HUES48 (cell line): ENCODE data around the gene ICOS.
"Not testable (repeated sequence)": the region's sequence is repeated elsewhere in the genome, so short reads cannot be mapped to it uniquely, and the experiment has no call there.

Experiments
- H3K27ac ChIP-seq: one replicate; pipeline ENCODE4 v1.7.0; 2013; ENCODE audit warnings: low read depth, low read length, inconsistent platforms
- H3K27me3 ChIP-seq: 2 replicates; pipeline ENCODE4 v1.6.1; 2013; ENCODE audit warnings: mild to moderate bottlenecking, low read length; ENCODE audit not compliant: control insufficient read depth, insufficient read depth
- H3K36me3 ChIP-seq: 2 replicates; pipeline ENCODE4 v1.6.1; 2013; ENCODE audit warnings: low read length; ENCODE audit not compliant: control insufficient read depth, insufficient read depth
- H3K4me1 ChIP-seq: 2 replicates; pipeline ENCODE4 v1.6.1; 2013; ENCODE audit warnings: mild to moderate bottlenecking, low read length; ENCODE audit not compliant: control insufficient read depth, insufficient read depth
- H3K4me3 ChIP-seq: 2 replicates; pipeline ENCODE4 v1.5.1; 2013; ENCODE audit warnings: mild to moderate bottlenecking, low read depth, low read length
- H3K9ac ChIP-seq: 2 replicates; pipeline ENCODE4 v1.6.1; 2013; ENCODE audit warnings: mild to moderate bottlenecking, low read depth, low read length, moderate library complexity
- H3K9me3 ChIP-seq: 2 replicates; pipeline ENCODE4 v1.6.1; 2013; ENCODE audit warnings: low read length; ENCODE audit not compliant: control insufficient read depth, insufficient read depth

Gene ICOS

DNA sequence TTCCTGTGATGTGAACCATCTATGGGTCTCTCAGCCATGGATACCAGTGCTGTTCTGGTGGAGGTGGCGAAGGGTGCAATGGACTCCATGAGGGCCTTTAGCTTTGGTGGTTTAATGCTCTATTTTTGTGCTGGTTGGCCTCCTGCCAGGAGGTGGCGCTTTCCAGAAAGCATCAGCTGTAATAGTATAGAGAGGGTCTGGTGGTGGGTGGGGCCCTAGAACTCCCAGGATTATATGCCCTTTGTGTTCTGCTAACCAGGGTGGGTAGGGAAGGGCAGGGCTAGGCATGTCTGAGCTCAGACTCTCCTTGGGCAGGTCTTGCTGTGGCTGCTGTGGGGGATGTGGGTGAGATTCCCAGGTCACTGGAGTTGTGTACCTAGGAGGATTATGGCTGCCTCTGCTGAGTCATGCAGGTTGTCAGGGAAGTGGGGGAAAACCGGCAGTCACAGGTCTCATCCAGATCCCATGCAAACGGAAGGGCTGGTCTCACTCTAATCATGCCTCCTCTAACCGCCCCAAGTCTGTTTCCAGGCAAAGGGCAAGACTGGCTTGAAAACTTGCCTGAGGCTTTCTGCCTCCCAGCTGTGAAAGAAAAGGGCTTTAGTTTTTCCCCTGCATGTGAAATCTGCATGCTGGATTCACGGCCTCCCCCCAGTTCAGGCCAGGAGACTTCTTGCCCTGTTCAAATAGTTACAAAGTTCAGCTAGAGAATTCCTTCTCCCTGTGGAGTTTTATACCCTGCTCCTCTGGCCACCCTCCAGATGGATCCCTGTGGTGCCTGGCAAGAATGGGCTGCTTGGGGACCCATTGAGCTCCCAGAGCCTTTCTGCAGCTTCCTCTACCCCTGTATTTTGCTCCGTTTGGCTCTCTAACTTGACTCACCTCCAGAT is 7.2 kb downstream of the ICOS start:
- not testable (repeated sequence) for H3K27me3 ChIP-seq, H3K36me3 ChIP-seq, H3K27ac ChIP-seq, H3K9ac ChIP-seq, H3K4me3 ChIP-seq, H3K4me1 ChIP-seq, H3K9me3 ChIP-seq

DNA sequence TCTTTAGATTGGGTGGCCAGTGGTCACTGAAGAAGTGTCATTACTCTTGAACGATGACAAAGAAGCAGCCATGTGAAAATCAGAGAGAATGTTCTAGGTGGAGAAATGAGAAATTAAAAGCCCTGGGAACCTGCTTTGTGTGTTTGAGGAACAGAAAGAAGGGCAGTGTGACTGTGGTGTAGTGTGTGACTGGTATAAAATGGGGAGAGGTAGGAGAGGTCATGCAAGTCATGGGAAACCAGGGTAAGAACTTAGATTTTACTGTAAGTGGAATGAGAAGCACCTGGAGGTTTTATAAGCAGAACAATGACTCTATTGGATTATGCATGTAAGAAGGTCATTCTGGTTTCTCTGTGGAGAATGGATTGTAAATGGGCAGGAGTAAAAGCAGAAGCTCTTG is 12.2 kb downstream of the ICOS start:
- Histone ChIP-seq H3K27me3 (no peaks in the 10 kb centered on the region), H3K4me3 (no peak overlapping the region), H3K9ac (no peak overlapping the region), H3K4me1 (no peaks in the 10 kb centered on the region), H3K9me3 (peaks cover 6% of the 10 kb centered on the region; the same call in 1 of the 2 replicates), H3K36me3 (no peaks in the 10 kb centered on the region), H3K27ac (no peak overlapping the region)

DNA sequence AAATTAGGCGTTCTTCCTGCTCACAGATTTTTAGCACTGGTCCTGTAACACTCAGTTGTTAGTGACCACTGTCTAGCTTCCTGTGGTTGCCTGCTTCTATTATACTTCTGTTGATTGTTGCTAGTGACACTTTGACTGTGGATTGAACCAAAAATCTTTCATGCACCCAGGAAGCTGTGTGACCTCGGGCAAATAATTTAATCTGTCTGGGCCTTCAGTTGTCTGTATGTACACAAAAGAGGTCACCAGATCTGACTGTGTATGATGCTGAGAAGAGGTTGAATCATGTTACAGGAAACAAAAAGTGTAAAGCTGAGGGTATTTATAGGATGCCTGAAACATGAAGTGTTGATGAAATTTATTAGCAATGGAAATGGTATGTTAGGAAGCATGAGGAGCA is 12.7 kb downstream of the ICOS start:
- no peaks in the 10 kb centered on the region for H3K27me3 ChIP-seq
- no peak overlapping the region for H3K9ac ChIP-seq
- H3K36me3 ChIP-seq, result no peaks in the 10 kb centered on the region
- H3K27ac ChIP-seq, result no peak overlapping the region
- peaks cover 1% of the 10 kb centered on the region; the same call in 1 of the 2 replicates for H3K9me3 ChIP-seq
- no peak overlapping the region for H3K4me3 ChIP-seq
- no peaks in the 10 kb centered on the region for H3K4me1 ChIP-seq

DNA sequence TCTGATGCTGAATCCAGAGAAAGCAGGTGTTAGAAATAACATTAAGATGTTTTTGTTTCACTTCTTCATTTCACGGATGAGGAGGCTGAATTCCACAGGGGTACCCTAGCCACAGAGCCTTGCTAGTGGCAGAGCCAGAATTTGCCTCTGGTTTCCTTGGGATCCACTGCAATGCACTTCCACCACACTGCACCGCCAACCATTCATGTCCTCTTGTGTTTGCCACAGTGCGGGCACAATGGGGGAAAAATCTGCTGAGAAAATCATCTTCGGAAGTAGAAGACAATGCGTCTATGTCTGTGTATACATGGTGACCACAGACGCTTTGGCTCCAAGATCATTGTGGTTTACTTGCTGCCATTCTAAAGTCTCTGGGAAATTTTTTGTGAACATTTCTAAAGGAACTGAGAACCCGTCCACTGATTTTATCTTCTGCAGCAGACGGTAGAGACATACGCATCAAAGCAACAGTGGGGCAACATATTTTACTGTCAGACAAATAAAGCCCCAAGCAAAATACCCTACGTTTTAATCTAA is 14.9 kb downstream of the ICOS start:
- H3K4me1 ChIP-seq, result no peaks in the 10 kb centered on the region
- H3K27me3 ChIP-seq, result no peaks in the 10 kb centered on the region
- no peaks in the 10 kb centered on the region for H3K36me3 ChIP-seq
- no peak overlapping the region for H3K9ac ChIP-seq
- no peak overlapping the region for H3K4me3 ChIP-seq
- no peak overlapping the region for H3K27ac ChIP-seq
- H3K9me3 ChIP-seq, result no peaks in the 10 kb centered on the region

DNA sequence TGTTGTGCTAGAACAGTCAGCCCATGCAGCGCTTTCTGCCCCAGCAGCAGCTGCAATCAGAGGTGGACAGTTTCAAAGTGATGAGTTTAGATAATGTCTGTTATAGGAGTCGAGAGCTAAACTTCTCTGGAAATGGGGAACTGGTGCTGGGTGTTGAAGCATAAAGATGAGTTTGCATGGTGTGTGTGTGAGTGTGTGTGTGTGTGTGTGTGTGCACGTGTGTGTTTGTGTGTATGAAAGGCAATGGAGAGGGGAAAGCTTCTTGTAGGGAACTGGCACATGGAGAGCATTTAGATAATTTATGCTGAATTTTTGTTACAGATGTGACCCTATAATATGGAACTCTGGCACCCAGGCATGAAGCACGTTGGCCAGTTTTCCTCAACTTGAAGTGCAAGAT is 22.7 kb downstream of the ICOS start:
- Histone ChIP-seq H3K36me3 (no peaks in the 10 kb centered on the region), H3K27ac (no peak overlapping the region), H3K4me3 (no peak overlapping the region), H3K9me3 (no peaks in the 10 kb centered on the region), H3K9ac (no peak overlapping the region), H3K27me3 (no peaks in the 10 kb centered on the region), H3K4me1 (peaks cover 3% of the 10 kb centered on the region)

DNA sequence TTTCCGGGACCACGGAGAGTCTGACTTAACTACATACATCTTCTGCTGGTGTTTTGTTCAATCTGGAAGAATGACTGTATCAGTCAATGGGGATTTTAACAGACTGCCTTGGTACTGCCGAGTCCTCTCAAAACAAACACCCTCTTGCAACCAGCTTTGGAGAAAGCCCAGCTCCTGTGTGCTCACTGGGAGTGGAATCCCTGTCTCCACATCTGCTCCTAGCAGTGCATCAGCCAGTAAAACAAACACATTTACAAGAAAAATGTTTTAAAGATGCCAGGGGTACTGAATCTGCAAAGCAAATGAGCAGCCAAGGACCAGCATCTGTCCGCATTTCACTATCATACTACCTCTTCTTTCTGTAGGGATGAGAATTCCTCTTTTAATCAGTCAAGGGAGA is 23.1 kb downstream of the ICOS start:
- H3K4me3 ChIP-seq, result no peak overlapping the region
- H3K36me3 ChIP-seq, result no peaks in the 10 kb centered on the region
- H3K4me1 ChIP-seq, result peaks cover 3% of the 10 kb centered on the region
- H3K27me3 ChIP-seq, result no peaks in the 10 kb centered on the region
- no peaks in the 10 kb centered on the region for H3K9me3 ChIP-seq
- no peak overlapping the region for H3K9ac ChIP-seq
- H3K27ac ChIP-seq, result no peak overlapping the region

DNA sequence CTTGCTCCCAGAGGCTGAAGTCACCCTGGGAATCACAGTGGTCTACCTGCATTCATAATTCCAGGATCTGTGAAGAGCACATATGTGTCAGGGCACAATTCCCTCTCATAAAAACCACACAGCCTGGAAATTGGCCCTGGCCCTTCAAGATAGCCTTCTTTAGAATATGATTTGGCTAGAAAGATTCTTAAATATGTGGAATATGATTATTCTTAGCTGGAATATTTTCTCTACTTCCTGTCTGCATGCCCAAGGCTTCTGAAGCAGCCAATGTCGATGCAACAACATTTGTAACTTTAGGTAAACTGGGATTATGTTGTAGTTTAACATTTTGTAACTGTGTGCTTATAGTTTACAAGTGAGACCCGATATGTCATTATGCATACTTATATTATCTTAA is 24.2 kb downstream of the ICOS start:
- Histone ChIP-seq H3K27ac (no peak overlapping the region), H3K36me3 (no peaks in the 10 kb centered on the region), H3K4me1 (peaks cover 3% of the 10 kb centered on the region), H3K27me3 (no peaks in the 10 kb centered on the region), H3K9me3 (no peaks in the 10 kb centered on the region), H3K9ac (no peak overlapping the region), H3K4me3 (no peak overlapping the region)

DNA sequence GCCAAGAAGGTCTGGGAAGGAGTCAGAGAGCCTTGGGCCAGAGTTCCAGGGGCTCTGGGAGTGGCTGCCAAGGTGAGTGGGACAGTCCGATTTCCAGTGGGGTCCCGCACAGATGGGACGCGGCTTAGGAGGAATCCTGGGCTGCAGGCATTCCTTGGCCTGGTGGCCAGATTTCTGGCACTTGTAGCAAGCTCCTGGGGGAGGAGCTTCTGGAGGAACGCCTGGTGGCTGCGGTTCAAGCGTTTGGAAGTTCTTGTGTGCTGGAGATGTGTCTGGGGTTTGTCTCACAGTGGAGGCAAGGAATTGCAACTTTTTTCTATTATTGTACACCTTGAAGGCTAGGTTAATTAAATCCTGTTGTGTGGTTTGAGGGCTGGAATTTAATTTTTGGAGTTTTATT is 28.6 kb downstream of the ICOS start:
- not testable (repeated sequence) for H3K9me3 ChIP-seq, H3K27me3 ChIP-seq, H3K9ac ChIP-seq, H3K4me3 ChIP-seq, H3K27ac ChIP-seq, H3K36me3 ChIP-seq, H3K4me1 ChIP-seq

DNA sequence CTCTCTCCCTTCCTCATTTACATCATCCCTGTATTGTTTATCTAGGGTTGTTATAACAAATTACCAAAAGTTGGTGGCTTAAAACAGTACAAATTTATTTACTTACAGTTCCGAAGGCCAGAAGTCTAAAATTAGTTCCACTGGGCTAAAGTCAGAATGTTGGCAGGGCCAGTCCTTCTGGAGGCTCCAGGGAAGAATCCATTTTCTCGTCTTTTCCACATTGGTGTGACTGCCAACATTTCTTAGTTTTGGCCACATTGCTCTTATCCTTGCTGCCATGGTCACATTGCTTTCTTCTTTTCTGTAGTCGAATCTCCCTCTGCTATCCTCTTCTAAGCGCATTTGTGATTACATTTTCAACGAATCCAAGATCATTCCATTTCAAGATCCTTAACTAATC is 34.7 kb downstream of the ICOS start:
- H3K27ac ChIP-seq, result no peak overlapping the region
- no peak overlapping the region for H3K4me3 ChIP-seq
- H3K36me3 ChIP-seq, result no peaks in the 10 kb centered on the region
- H3K27me3 ChIP-seq, result no peaks in the 10 kb centered on the region
- H3K9ac ChIP-seq, result no peak overlapping the region
- no peaks in the 10 kb centered on the region for H3K9me3 ChIP-seq
- H3K4me1 ChIP-seq, result peaks cover 8% of the 10 kb centered on the region

DNA sequence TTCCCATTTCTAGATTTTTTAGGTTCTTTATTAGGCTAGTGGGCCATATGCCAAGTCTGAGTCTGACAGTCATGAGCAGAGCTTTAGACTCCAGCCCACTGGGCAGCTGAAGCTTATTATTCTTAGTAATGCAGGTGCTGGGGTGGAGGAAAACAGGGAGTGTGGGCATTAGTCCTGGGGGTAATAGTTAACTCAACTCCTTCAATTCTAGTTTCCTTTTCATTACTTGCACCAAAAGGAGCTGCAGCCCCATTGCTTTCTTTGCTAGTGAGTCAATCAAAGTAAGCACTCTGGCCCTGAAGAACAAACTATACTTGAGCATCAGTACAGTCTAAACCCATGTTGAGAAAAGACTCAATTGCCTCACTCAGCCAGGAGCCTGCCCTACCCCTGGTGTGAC is 35.5 kb downstream of the ICOS start:
- Histone ChIP-seq H3K9ac (no peak overlapping the region), H3K27me3 (no peaks in the 10 kb centered on the region), H3K36me3 (no peaks in the 10 kb centered on the region), H3K27ac (no peak overlapping the region), H3K4me1 (peaks cover 11% of the 10 kb centered on the region), H3K9me3 (no peaks in the 10 kb centered on the region), H3K4me3 (no peak overlapping the region)

DNA sequence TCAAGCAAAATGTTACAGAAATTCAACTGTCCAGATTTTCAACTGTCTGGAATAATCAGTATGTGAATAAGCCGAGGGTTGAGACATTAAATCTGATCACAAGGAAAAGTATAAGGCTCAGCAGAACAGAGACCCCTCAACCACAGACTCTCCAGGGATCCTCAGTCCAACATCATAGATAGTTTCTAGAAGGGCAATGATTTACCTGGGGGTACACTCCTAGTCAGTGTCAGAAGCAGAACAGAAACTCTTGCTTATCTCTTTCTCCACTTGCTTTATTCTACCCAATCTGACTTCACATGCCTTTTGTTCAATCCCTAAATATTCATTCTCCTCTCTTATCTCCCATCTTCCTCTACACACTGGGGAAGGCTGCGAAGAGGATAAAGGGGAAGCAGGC is 36.4 kb downstream of the ICOS start:
- Histone ChIP-seq H3K27me3 (no peaks in the 10 kb centered on the region), H3K9ac (no peak overlapping the region), H3K4me1 (peaks cover 11% of the 10 kb centered on the region), H3K36me3 (no peaks in the 10 kb centered on the region), H3K4me3 (no peak overlapping the region), H3K9me3 (no peaks in the 10 kb centered on the region), H3K27ac (no peak overlapping the region)
